SK-N-MC (cell line): ENCODE results near the gene CEP162.

Source experiments
- EZH2 ChIP-seq: fragments of 200-600 bp; sonication (generic); IDR thresholded peaks from one replicate; pipeline ENCODE4 v1.6.1; 2017; ENCODE audit warnings: antibody characterized with exemption
- FOXP2 ChIP-seq: optimal IDR thresholded peaks from 2 replicates; pipeline ENCODE3; 2011; ENCODE audit warnings: mild to moderate bottlenecking, moderate library complexity; ENCODE audit not compliant: insufficient read depth; ENCODE audit errors: extremely low read length, control extremely low read depth
- POLR2AphosphoS5 ChIP-seq: IDR thresholded peaks from 2 replicates; pipeline ENCODE4 v1.6.1; 2012; ENCODE audit warnings: mild to moderate bottlenecking, low read depth, low read length, borderline replicate concordance

GRCh38 chr6:84263557-84263956 lies 36.1 kb upstream of the CEP162 start:
- TF ChIP-seq EZH2 (no peak), POLR2AphosphoS5 (no peak), FOXP2 (no peak)
